NCI-H1436 (cell line): Measurements from ENCODE around the gene ANXA2R.

Experiments used
- DNase-seq: peaks from one replicate; lab custom pipeline; 2025; lab: John Stamatoyannopoulos, UW

ANXA2R gene

GRCh38 chr5:43000111-43000840, 39.8 kb downstream of the ANXA2R start:
- no peak for DNase-seq

- DNase-seq, result no peak
Measured at GRCh38 chr5:42995360-42995751, 44.8 kb downstream of the ANXA2R start.

GRCh38 chr5:42994555-42995359, 45.4 kb downstream of the ANXA2R start:
- DNase-seq, result no peak

- DNase-seq, result no peak
Measured at GRCh38 chr5:42994246-42994554, 45.9 kb downstream of the ANXA2R start.

GRCh38 chr5:42993516-42994245, 46.4 kb downstream of the ANXA2R start:
- no peak for DNase-seq

- DNase-seq, result no peak
Measured at GRCh38 chr5:42992088-42992879, 47.8 kb downstream of the ANXA2R start.

DNA sequence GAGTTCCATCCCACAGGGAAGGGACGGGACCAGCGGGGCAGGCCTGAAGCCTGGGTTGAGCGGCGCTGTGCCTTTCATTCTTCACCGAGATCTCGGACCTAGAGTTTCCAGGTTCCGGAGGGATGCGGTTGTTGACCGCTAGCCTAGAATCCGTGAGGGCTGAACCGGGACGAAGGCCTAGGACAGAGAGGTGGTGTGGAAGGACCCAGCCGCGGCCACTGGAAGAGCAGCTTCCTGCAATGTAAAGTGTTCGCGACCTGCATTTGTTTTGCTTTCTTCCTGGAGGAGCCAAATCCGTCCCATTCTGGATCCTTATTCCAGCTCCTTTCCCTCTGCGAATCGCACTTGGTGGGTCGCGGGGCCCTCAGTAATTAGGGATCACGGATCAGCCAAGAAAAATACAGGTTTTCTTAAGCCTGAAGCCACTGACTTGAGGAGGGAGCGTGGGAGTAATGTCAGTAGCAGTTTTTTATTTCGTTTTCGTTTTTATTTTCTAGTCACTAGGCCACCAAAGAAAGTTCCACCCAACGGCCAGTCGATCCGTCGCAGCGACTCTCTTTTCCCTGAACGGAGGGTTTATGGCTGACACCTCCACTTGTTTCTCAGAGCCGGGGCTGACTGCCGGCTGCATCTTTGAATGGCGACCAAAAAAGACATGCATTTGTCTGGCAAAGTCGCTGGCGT, 48.6 kb downstream of the ANXA2R start:
- no peak for DNase-seq

GRCh38 chr5:42990892-42991291, 49.2 kb downstream of the ANXA2R start:
- DNase-seq, result no peak
